ENCODE measurements around the gene GATB. TPM values are rescaled to one million over a fixed set of nuclear protein-coding genes. Genes with fewer than 3 reads are reported as not detected.
A peak's percentile ranks its signal among the peaks of the same experiment; 100 is the strongest.

Gene GATB
- total RNA-seq, 1 donor from 2014 or later = 102 TPM

DNA sequence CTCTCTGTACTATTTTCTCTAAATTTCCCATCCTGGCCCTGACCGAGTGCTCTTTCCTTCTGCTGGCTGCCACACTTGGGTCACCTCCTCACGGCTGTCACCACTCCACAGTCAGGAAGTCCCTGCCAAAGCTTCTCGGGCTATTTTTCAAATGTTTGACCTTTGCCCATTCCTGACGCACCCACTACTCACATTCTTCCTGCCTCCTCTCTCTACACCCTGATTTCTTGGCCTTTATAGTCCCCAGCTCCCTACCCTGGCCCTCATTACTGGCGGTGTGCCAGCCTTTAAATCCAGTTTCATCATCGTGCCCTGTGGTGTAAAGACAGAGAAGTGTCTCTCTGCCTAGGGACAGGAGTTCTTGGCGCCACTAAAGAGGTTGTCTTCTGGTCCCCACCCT lies 46.4 kb upstream of the GATB start:
- intact Hi-C loops (cut with micrococcal nuclease) = no loop called here
- Histone ChIP-seq H3K27ac (replicated peaks) (peak overlapping the region; percentile 82), H3K4me3 (no peak overlapping the region), H3K36me3 (no peaks in the 10 kb centered on the region), H3K27me3 (ENCODE audit: low read depth) (no peaks in the 10 kb centered on the region), H3K9me3 (replicated peaks) (peaks cover 7% of the 10 kb centered on the region), H3K4me1 (peaks cover 18% of the 10 kb centered on the region)
- TF ChIP-seq, protein P1, sequence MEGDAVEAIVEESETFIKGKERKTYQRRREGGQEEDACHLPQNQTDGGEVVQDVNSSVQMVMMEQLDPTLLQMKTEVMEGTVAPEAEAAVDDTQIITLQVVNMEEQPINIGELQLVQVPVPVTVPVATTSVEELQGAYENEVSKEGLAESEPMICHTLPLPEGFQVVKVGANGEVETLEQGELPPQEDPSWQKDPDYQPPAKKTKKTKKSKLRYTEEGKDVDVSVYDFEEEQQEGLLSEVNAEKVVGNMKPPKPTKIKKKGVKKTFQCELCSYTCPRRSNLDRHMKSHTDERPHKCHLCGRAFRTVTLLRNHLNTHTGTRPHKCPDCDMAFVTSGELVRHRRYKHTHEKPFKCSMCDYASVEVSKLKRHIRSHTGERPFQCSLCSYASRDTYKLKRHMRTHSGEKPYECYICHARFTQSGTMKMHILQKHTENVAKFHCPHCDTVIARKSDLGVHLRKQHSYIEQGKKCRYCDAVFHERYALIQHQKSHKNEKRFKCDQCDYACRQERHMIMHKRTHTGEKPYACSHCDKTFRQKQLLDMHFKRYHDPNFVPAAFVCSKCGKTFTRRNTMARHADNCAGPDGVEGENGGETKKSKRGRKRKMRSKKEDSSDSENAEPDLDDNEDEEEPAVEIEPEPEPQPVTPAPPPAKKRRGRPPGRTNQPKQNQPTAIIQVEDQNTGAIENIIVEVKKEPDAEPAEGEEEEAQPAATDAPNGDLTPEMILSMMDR (IDR thresholded peaks at IDR 0.05; ENCODE audit: borderline replicate concordance) = no peak
- DNase-seq = peak; percentile 72

DNA sequence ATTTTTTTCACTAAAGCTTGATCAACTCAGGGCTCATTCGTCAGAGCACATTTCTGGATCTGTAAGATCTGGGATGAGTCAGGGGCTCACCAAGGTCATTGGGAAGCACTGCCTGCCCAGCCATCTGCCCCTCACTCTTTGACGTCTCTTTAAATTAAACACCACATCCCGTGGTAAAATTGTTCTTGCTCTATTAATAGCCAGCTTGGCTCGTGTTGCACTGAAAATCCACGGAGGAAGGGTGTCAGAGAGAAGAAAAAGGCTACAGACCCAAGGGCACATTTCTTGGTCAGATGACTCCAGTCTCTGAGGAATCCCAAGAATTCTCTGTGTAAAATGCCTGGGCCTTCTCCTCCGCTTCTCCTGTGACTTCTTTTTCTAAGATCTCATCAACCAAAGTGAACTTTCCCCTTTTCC lies 45.7 kb upstream of the GATB start:
- H3K4me3 ChIP-seq = no peak overlapping the region
- TF ChIP-seq, protein P1 (IDR thresholded peaks at IDR 0.05; ENCODE audit: borderline replicate concordance) = no peak
- peak overlapping the region; percentile 82 for H3K27ac ChIP-seq (replicated peaks)
- intact Hi-C loops (cut with micrococcal nuclease) = no loop called here
- no peaks in the 10 kb centered on the region for H3K36me3 ChIP-seq
- no peaks in the 10 kb centered on the region for H3K27me3 ChIP-seq (ENCODE audit: low read depth)
- H3K9me3 ChIP-seq (replicated peaks) = peaks cover 7% of the 10 kb centered on the region
- H3K4me1 ChIP-seq = peaks cover 18% of the 10 kb centered on the region
- no peak for DNase-seq

DNA sequence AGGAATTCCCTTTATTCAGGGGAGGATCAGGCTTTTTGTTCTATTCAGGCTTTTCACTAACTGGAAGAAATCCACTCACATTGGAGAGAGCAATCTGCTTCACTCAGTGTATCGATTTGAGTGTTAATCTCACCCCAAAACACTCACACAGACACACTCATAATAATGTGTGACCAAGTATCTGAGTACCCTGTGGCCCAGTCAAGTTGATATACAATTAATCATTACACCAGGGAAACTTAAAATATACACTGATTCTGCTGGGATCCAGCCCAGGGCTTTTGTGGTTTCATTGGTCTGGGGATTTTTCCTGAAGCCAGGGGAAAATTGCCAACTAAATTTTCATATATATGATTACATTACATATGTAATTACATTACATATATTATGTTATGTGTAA lies 44.0 kb upstream of the GATB start:
- Histone ChIP-seq H3K27me3 (ENCODE audit: low read depth) (no peaks in the 10 kb centered on the region), H3K4me3 (no peak overlapping the region), H3K27ac (replicated peaks) (peak overlapping the region; percentile 82), H3K9me3 (replicated peaks) (no peaks in the 10 kb centered on the region), H3K36me3 (no peaks in the 10 kb centered on the region), H3K4me1 (peaks cover 21% of the 10 kb centered on the region)
- TF ChIP-seq, protein P1 (IDR thresholded peaks at IDR 0.05; ENCODE audit: borderline replicate concordance) = no peak
- no peak for DNase-seq
- intact Hi-C loops (cut with micrococcal nuclease) = no loop called here

DNA sequence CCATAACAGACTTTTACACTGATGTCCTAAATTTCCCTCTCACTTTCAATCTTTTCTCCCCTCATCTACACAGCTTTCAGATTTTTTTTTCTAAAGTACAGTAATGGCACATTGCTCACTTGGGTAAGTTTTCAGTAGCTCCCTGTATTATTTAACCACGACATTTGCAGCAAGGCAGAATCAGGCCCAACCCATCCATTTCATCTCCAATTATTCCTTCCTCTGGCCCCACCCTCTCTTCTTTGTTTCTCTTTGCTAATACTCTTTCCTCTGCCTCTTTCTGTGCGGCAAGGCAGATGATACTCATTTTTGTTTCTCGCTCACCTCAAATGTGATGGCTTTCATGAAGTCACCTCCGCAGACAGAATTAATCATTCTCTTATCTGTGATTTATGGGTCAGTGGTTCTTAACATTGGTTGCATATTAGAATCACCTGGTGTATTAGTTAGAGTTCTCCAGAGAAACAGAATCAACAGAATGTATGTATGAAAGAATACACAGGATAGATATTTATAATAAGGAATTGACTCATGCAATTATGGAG lies 43.4 kb upstream of the GATB start:
- H3K4me3 ChIP-seq = no peak overlapping the region
- no peaks in the 10 kb centered on the region for H3K27me3 ChIP-seq (ENCODE audit: low read depth)
- H3K4me1 ChIP-seq = peaks cover 27% of the 10 kb centered on the region
- H3K9me3 ChIP-seq (replicated peaks) = no peaks in the 10 kb centered on the region
- TF ChIP-seq, protein P1 (IDR thresholded peaks at IDR 0.05; ENCODE audit: borderline replicate concordance) = no peak
- DNase-seq = no peak
- peak overlapping the region; percentile 82 for H3K27ac ChIP-seq (replicated peaks)
- no peaks in the 10 kb centered on the region for H3K36me3 ChIP-seq
- intact Hi-C loops (cut with micrococcal nuclease) = no loop called here

DNA sequence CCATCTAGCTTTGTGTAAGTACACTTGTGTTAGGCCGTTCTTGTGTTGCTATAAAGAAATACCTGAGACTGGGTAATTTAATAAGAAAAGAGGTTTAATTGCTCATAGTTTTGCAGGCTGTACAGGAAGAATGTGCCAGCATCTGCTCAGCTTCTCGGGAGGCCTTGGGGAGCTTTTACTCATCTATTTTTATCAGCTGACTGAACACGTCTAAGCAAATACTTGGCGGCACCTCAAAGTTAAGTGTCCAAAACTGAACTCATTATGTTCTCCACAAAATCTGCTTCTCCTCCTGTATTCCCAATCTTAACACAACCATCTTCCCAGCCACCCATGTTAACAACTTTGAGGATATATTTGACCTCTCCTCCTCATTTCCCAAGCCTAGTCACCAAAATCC lies 42.4 kb upstream of the GATB start:
- peak overlapping the region; percentile 82 for H3K27ac ChIP-seq (replicated peaks)

More for the DNA sequence above, 42.4 kb upstream of the GATB start:
- H3K36me3 ChIP-seq = no peaks in the 10 kb centered on the region
- DNase-seq = no peak
- H3K27me3 ChIP-seq (ENCODE audit: low read depth) = no peaks in the 10 kb centered on the region
- TF ChIP-seq, protein P1 (IDR thresholded peaks at IDR 0.05; ENCODE audit: borderline replicate concordance) = no peak
- intact Hi-C loops (cut with micrococcal nuclease) = no loop called here
- no peak overlapping the region for H3K4me3 ChIP-seq
- no peaks in the 10 kb centered on the region for H3K9me3 ChIP-seq (replicated peaks)
- peaks cover 30% of the 10 kb centered on the region for H3K4me1 ChIP-seq

Measured in left ventricle myocardium inferior (tissue), 1 donor.